CD4-positive, alpha-beta memory T cell (primary cell): ENCODE measurements around the gene MCF2L2. TPM values are rescaled to one million over a fixed set of nuclear protein-coding genes. Genes with fewer than 3 reads are reported as not detected.

Experiments used
- polyA plus RNA-seq, 2 donors: library from polyadenylated mRNA; unstranded; fragments of 300-500 nt; fragmentation: Illumina TruSeq; gene quantifications; one replicate each; pipeline ENCODE4 v1.2.3, GENCODE V29; 2021
- total RNA-seq, 2 experiments: library from RNA; stranded (reverse); gene quantifications; one replicate each; pipeline ENCODE4 v1.2.3, GENCODE V29; 2021

MCF2L2 gene
- total and polyA plus RNA-seq, 4 experiments from 2014 or later: 0.37 to 7.3 (median 5.1) TPM

Other genes starting within 250 kb of the MCF2L2 start
- gene B3GNT5, start 175.4 kb downstream of the MCF2L2 start, total RNA-seq: under 1 TPM; 0.25 to 0.41 TPM
- under 1 TPM; 0.08 to 0.53 TPM for gene B3GNT5, start 175.4 kb downstream of the MCF2L2 start, polyA plus RNA-seq
- gene KLHL6, start 127.1 kb upstream of the MCF2L2 start, total RNA-seq: 10 to 100 TPM; 55.9 to 56.1 TPM
- gene KLHL6, start 127.1 kb upstream of the MCF2L2 start, polyA plus RNA-seq: 10 to 100 TPM in 1 of 2 donors, 1 to 10 TPM in 1; 8.4 to 23.1 TPM
- 100 to 1,000 TPM; 107 to 108 TPM for gene KLHL24, start 207.0 kb upstream of the MCF2L2 start, total RNA-seq
- gene KLHL24, start 207.0 kb upstream of the MCF2L2 start, polyA plus RNA-seq: 10 to 100 TPM; 38.9 to 43.4 TPM